Vagina (tissue), 2 donors: ENCODE measurements around the gene GPD1L. TPM values are rescaled to one million over a fixed set of nuclear protein-coding genes. Genes with fewer than 3 reads are reported as not detected.

Experiments used
- DNase-seq, 2 donors: peaks; one replicate each; pipeline ENCODE4 v3.0.0-alpha.2; 2017; ENCODE audit errors: extremely low spot score in 2 of 2
- H3K27ac ChIP-seq: fragments of 200-600 bp; sonication (generic); one replicate; pipeline ENCODE4 v1.5.1; 2019
- H3K27me3 ChIP-seq: fragments of 200-600 bp; sonication (generic); one replicate; pipeline ENCODE4 v1.5.1; 2019
- H3K36me3 ChIP-seq, 2 donors: fragments of 200-600 bp; sonication (generic); one replicate each; pipeline ENCODE4 v1.5.1; 2017 to 2019
- H3K4me1 ChIP-seq: fragments of 200-600 bp; sonication (generic); one replicate; pipeline ENCODE4 v1.5.1; 2019
- H3K4me3 ChIP-seq, 2 donors: fragments of 200-600 bp; sonication (generic); 1 replicate in 1 of 2; 2 replicates in 1 of 2; pipeline ENCODE4 v1.5.1; 2016 to 2019
- H3K9me3 ChIP-seq: fragments of 200-600 bp; sonication (generic); one replicate; pipeline ENCODE4 v1.5.1; 2019
- POLR2A ChIP-seq, 2 donors: fragments of 450-650 bp; IDR thresholded peaks; one replicate each; pipeline ENCODE4 v1.6.1; 2017; ENCODE audit warnings: antibody characterized with exemption in 2 of 2, mild to moderate bottlenecking in 2 of 2, moderate library complexity in 2 of 2
- POLR2AphosphoS5 ChIP-seq, 2 donors: sonication (generic); formaldehyde crosslinking; IDR thresholded peaks; one replicate each; pipeline ENCODE4 v1.9.0; 2017; ENCODE audit warnings: antibody characterized with exemption in 2 of 2, mild to moderate bottlenecking in 2 of 2, low read depth in 1 of 2; ENCODE audit not compliant: insufficient read depth in 1 of 2
- intact Hi-C: fragments of 100-400 bp; cut with DNase I; formaldehyde crosslinking; loops from one replicate; pipeline ENCODE4 v1.15.1; 2023
- total RNA-seq: library from RNA; depleted of rRNA; stranded (reverse); fragments of >200 nt; gene quantifications from one replicate; pipeline ENCODE4 v1.2.3, GENCODE V29; 2016
- TF ChIP-seq, protein P1 (sequence below), 3 experiments: fragments of 450-650 bp in 2 of 3; fragments of 200-600 bp in 1 of 3; sonication (generic) in 1 of 3; IDR thresholded peaks; one replicate each; pipeline ENCODE4 v1.5.1; 2017 to 2019; ENCODE audit warnings: antibody characterized with exemption in 3 of 3, mild to moderate bottlenecking in 2 of 3, moderate library complexity in 2 of 3

The GPD1L gene
- total RNA-seq, 1 donor from 2014 or later, result 57.5 TPM

DNA sequence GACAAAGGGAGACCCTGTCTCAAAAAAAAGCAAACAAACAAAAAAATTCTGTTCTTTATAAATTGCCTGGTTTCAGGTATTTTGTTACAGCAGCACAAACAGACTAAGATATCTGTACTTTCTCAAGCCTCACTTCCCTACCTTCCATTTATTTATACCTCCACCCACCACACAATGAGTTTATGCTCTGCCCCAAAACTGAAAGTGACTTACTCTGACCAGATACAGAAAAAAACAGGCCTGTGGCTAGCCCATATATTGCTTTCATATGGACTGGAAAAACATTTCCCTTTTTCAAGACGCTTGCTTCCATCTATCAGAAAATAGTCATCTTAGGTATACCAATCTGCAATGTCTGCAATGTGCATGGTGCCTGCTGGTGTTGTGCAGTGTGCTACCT is 8.7 kb upstream of the GPD1L start:
- DNase-seq, result no peak
- intact Hi-C loops, result no loop called here
- H3K27me3 ChIP-seq, result no peaks in the 10 kb centered on the region
- H3K4me3 ChIP-seq, result no peak overlapping the region
- no peaks in the 10 kb centered on the region for H3K4me1 ChIP-seq
- no peak for TF ChIP-seq POLR2AphosphoS5 (IDR thresholded peaks at IDR 0.05; ENCODE audit: insufficient read depth in 1 of 2, low read depth in 1 of 2)
- TF ChIP-seq, protein P1, sequence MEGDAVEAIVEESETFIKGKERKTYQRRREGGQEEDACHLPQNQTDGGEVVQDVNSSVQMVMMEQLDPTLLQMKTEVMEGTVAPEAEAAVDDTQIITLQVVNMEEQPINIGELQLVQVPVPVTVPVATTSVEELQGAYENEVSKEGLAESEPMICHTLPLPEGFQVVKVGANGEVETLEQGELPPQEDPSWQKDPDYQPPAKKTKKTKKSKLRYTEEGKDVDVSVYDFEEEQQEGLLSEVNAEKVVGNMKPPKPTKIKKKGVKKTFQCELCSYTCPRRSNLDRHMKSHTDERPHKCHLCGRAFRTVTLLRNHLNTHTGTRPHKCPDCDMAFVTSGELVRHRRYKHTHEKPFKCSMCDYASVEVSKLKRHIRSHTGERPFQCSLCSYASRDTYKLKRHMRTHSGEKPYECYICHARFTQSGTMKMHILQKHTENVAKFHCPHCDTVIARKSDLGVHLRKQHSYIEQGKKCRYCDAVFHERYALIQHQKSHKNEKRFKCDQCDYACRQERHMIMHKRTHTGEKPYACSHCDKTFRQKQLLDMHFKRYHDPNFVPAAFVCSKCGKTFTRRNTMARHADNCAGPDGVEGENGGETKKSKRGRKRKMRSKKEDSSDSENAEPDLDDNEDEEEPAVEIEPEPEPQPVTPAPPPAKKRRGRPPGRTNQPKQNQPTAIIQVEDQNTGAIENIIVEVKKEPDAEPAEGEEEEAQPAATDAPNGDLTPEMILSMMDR (IDR thresholded peaks at IDR 0.05), result no peak
- TF ChIP-seq POLR2A (IDR thresholded peaks at IDR 0.05), result no peak
- no peaks in the 10 kb centered on the region for H3K36me3 ChIP-seq
- H3K27ac ChIP-seq, result no peak overlapping the region
- H3K9me3 ChIP-seq, result peaks cover 2% of the 10 kb centered on the region

DNA sequence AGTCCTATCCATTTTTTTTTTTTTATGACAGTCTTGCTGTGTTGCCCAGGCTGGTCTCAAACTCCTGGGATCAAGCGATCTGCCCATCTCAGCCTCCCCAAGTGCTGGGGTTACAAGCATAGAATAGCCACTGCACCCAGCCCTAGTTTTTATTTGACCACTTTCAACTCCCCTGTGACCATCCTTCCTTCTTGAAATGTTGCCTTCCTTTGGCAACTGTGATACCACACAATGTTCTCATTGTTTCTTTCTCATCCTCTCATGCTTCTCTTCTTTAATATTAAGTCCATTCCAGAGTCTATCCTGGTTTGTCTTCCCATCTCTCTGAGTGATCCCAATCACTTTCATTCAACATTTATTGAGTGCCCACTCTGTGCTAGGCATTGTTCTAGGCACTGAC is 7.9 kb upstream of the GPD1L start:
- H3K27me3 ChIP-seq, result no peaks in the 10 kb centered on the region
- TF ChIP-seq, protein P1 (IDR thresholded peaks at IDR 0.05), result no peak
- TF ChIP-seq POLR2A (IDR thresholded peaks at IDR 0.05) (no peak), POLR2AphosphoS5 (IDR thresholded peaks at IDR 0.05; ENCODE audit: insufficient read depth in 1 of 2, low read depth in 1 of 2) (no peak)
- no peak overlapping the region for H3K27ac ChIP-seq
- intact Hi-C loops, result no loop called here
- H3K36me3 ChIP-seq, result no peaks in the 10 kb centered on the region
- no peaks in the 10 kb centered on the region for H3K4me1 ChIP-seq
- H3K4me3 ChIP-seq, result no peak overlapping the region
- peaks cover 5% of the 10 kb centered on the region for H3K9me3 ChIP-seq
- no peak for DNase-seq

DNA sequence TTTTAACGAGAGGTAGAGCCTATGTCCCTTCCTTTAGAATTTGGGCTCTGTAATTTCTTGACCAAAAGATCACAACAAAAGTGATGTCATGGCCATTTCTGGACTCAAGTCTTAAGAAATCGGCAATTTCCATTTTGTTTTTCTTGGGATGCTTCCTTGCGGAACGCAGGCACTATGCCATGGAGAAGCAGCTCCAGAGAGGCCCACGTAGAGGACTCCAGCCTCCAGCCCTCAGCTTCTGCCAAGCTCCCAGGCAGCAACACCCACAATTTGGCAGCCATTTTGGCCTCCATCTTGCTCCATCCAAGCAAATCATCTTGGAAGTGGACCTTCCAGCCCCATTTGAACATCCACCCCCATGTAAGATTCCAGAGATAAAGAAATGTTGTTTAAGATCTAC is 6.0 kb upstream of the GPD1L start:
- no peak for DNase-seq
- Histone ChIP-seq H3K27me3 (no peaks in the 10 kb centered on the region), H3K36me3 (no peaks in the 10 kb centered on the region), H3K9me3 (peaks cover 5% of the 10 kb centered on the region), H3K4me3 (no peak overlapping the region), H3K27ac (no peak overlapping the region), H3K4me1 (peaks cover under 1% of the 10 kb centered on the region)
- intact Hi-C loops, result no loop called here
- TF ChIP-seq, protein P1 (IDR thresholded peaks at IDR 0.05), result no peak
- TF ChIP-seq POLR2A (IDR thresholded peaks at IDR 0.05) (no peak), POLR2AphosphoS5 (IDR thresholded peaks at IDR 0.05; ENCODE audit: insufficient read depth in 1 of 2, low read depth in 1 of 2) (no peak)

DNA sequence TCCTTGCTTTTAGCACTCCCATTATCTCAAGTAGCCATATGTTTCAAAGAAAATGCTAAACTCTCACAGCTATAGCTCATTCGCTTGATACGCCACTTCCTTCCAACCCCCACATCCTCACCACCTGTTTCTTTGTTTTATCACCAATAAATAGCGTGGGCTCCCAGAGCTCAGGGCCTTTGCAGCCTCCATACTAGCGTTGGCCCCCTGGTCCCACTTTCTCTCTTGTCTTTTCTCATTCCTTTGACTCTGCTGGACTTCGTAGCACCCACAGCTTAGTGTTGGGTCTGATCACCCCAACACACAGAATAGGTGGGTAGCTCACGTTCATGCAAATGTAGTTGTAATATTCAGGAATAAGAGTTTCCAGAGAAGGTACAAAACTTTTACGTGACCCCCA is 4.1 kb upstream of the GPD1L start:
- no peaks in the 10 kb centered on the region for H3K36me3 ChIP-seq
- DNase-seq, result no peak
- no peaks in the 10 kb centered on the region for H3K27me3 ChIP-seq
- peaks cover 5% of the 10 kb centered on the region for H3K9me3 ChIP-seq
- no peak overlapping the region for H3K27ac ChIP-seq
- TF ChIP-seq POLR2AphosphoS5 (IDR thresholded peaks at IDR 0.05; ENCODE audit: insufficient read depth in 1 of 2, low read depth in 1 of 2) (no peak), POLR2A (IDR thresholded peaks at IDR 0.05) (no peak)
- TF ChIP-seq, protein P1 (IDR thresholded peaks at IDR 0.05), result no peak
- H3K4me3 ChIP-seq, result no peak overlapping the region
- intact Hi-C loops, result no loop called here
- H3K4me1 ChIP-seq, result peaks cover 13% of the 10 kb centered on the region

DNA sequence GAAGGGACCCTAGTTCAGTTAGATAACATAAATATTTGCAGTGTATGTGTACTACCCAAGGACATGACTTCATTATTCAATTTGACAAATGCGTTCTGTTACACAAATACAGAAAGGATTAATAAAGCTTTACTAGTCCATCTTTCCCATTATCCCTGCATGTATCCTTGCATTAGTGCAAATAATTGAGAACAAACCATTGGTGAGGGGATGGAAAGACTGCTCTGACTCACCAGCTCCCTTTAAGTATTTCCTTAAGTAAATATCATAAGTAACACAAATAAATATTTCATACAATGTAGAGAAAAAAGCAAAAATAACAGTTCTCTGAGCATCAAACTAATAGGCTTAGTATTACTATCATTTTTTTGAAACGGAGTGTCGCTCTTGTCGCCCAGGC is 1.9 kb upstream of the GPD1L start:
- Histone ChIP-seq H3K4me1 (peaks cover 35% of the 10 kb centered on the region), H3K9me3 (peaks cover 5% of the 10 kb centered on the region), H3K36me3 (no peaks in the 10 kb centered on the region), H3K27ac (no peak overlapping the region), H3K4me3 (no peak overlapping the region), H3K27me3 (no peaks in the 10 kb centered on the region)
- no peak for DNase-seq
- TF ChIP-seq POLR2AphosphoS5 (IDR thresholded peaks at IDR 0.05; ENCODE audit: insufficient read depth in 1 of 2, low read depth in 1 of 2), result no peak
- TF ChIP-seq POLR2A (IDR thresholded peaks at IDR 0.05), result no peak
- TF ChIP-seq, protein P1 (IDR thresholded peaks at IDR 0.05), result no peak
- intact Hi-C loops, result no loop called here
